AG09309 (cell line): ENCODE measurements around the gene GTPBP8.

Experiments
- DNase-seq: peaks from one replicate; pipeline ENCODE4 v3.0.0-alpha.2; 2010; ENCODE audit warnings: low read depth
- H3K4me3 ChIP-seq: 2 replicates; pipeline ENCODE4 v1.5.1; 2011; ENCODE audit warnings: mild to moderate bottlenecking, low read depth, low read length, moderate library complexity; ENCODE audit not compliant: control insufficient read depth
- CTCF ChIP-seq: IDR thresholded peaks from 2 replicates; pipeline ENCODE4 v1.5.1; 2011; ENCODE audit warnings: mild to moderate bottlenecking, low read depth, low read length, inconsistent platforms; ENCODE audit not compliant: insufficient read depth, control insufficient read depth; ENCODE audit errors: missing control alignments

Gene GTPBP8

GRCh38 chr3:112984485-112984884 is 6.3 kb upstream of the GTPBP8 start:
- DNase-seq = no peak
- no peak overlapping the region for H3K4me3 ChIP-seq
- no peak for TF ChIP-seq CTCF

GRCh38 chr3:112987710-112988334 is 3.0 kb upstream of the GTPBP8 start:
- no peak for DNase-seq
- H3K4me3 ChIP-seq = no peak overlapping the region
- TF ChIP-seq CTCF = no peak

- no peak overlapping the region for H3K4me3 ChIP-seq
- DNase-seq = no peak
- no peak for TF ChIP-seq CTCF
These were observed 5.0 kb downstream of the GTPBP8 start for GRCh38 chr3:112995800-112996199.

GRCh38 chr3:113000691-113001090 is 9.9 kb downstream of the GTPBP8 start:
- no peak for DNase-seq
- no peak for TF ChIP-seq CTCF
- H3K4me3 ChIP-seq = no peak overlapping the region

- H3K4me3 ChIP-seq = no peak overlapping the region
- no peak for DNase-seq
- no peak for TF ChIP-seq CTCF
These were observed 11.3 kb downstream of the GTPBP8 start for GRCh38 chr3:113002037-113002436.

- DNase-seq = no peak
- no peak for TF ChIP-seq CTCF
These were observed 11.9 kb downstream of the GTPBP8 start for GRCh38 chr3:113002679-113003078.

GRCh38 chr3:113005611-113006010 is 14.8 kb downstream of the GTPBP8 start:
- no peak for DNase-seq
- no peak for TF ChIP-seq CTCF
- H3K4me3 ChIP-seq = no peak overlapping the region

More at GRCh38 chr3:113002679-113003078, 11.9 kb downstream of the GTPBP8 start:
- H3K4me3 ChIP-seq = no peak overlapping the region
